Activated T-helper 2 cell treated with anti-CD3 and anti-CD28 coated beads, Interferon-gamma antibody, Interleukin-2, Interleukin-4, amounts not matched to agents 10 μg/mL and 5 μg/mL and 100 μg/mL, durations not matched to agents 14 hours and 24 hours and 36 hours (primary cell): ENCODE measurements around the gene PRTFDC1. TPM values are rescaled to one million over a fixed set of nuclear protein-coding genes. Genes with fewer than 3 reads are reported as not detected.
A peak's percentile ranks its signal among the peaks of the same experiment; 100 is the strongest.

Experiments
- DNase-seq: peaks from one replicate; pipeline ENCODE4 v3.0.0; 2021; ENCODE audit warnings: low spot score
- H3K27ac Mint-ChIP-seq: one replicate; pipeline ENCODE4 v1.8.0; 2021; ENCODE audit warnings: mixed read lengths
- H3K27me3 Mint-ChIP-seq: one replicate; pipeline ENCODE4 v1.8.0; 2021; ENCODE audit warnings: low read depth, mixed read lengths
- H3K36me3 Mint-ChIP-seq: one replicate; pipeline ENCODE4 v1.8.0; 2021; ENCODE audit warnings: low read depth, mixed read lengths
- H3K4me1 Mint-ChIP-seq: one replicate; pipeline ENCODE4 v1.8.0; 2021; ENCODE audit warnings: low read depth, mixed read lengths
- H3K4me3 Mint-ChIP-seq: one replicate; pipeline ENCODE4 v1.8.0; 2021; ENCODE audit warnings: low read depth, mild to moderate bottlenecking, moderate library complexity, mixed read lengths
- H3K9me3 Mint-ChIP-seq: one replicate; pipeline ENCODE4 v1.8.0; 2021; ENCODE audit warnings: mixed read lengths
- intact Hi-C: fragments of 100-400 bp; cut with micrococcal nuclease; formaldehyde crosslinking; loops from one replicate; pipeline ENCODE4 v1.15.1; 2023
- total RNA-seq: library from RNA; stranded (reverse); gene quantifications from 2 replicates; pipeline ENCODE4 v1.2.3, GENCODE V29; 2022

The PRTFDC1 gene
- total RNA-seq, 1 donor from 2014 or later, result 0.11 TPM

DNA sequence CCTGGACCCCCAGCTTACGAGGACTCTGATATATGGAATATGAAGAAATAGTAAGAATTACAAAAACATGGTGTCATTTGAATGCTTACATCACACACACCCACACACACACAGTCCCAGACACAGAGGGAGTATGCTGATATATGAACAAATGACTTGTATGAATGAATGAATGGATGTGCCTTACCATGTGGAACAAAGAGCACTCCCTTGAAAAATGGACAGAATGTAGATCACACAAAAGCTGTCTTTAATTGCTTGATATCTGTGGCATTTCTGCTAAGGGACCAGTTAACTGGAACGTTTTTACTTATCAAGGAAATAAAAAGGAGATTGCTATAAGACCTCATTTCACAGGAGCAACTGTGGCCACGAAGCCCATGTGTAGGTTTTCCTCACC, 46.0 kb downstream of the PRTFDC1 start:
- H3K36me3 Mint-ChIP-seq, result no peaks in the 10 kb centered on the region
- no peak overlapping the region for H3K4me3 Mint-ChIP-seq
- H3K4me1 Mint-ChIP-seq, result peaks cover 11% of the 10 kb centered on the region
- DNase-seq, result no peak
- H3K27ac Mint-ChIP-seq, result no peak overlapping the region
- intact Hi-C loops, result no loop called here
- no peaks in the 10 kb centered on the region for H3K27me3 Mint-ChIP-seq
- H3K9me3 Mint-ChIP-seq, result no peaks in the 10 kb centered on the region

DNA sequence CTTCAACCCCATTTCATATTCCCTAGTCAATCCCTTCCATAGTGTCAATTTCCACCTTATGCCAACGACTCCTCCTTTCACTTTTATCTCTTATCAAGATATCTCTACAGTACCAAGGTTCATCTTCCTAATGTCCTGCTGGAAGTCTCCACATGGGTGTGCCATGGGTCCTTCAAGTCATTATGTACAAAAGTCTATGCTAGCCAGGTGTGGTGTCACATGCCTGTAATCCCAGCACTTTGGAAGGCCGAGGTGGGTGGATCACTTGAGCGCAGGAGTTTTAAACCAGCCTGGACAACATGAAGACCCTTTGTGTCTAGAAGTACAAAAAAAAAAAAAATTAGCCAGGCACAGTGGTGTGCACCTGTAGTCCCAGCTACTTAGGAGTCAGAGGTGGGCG, 47.6 kb downstream of the PRTFDC1 start:
- DNase-seq, result no peak
- Mint-ChIP-seq H3K36me3 (no peaks in the 10 kb centered on the region), H3K9me3 (no peaks in the 10 kb centered on the region), H3K27ac (no peak overlapping the region), H3K4me3 (no peak overlapping the region), H3K4me1 (peaks cover 18% of the 10 kb centered on the region), H3K27me3 (no peaks in the 10 kb centered on the region)
- intact Hi-C loops, result loop anchor here (5.0 kb wide), 3 partner anchors 47 to 183 kb away; partner anchors contain the start of genes ARHGAP21, ENKUR, PRTFDC1 and THNSL1

DNA sequence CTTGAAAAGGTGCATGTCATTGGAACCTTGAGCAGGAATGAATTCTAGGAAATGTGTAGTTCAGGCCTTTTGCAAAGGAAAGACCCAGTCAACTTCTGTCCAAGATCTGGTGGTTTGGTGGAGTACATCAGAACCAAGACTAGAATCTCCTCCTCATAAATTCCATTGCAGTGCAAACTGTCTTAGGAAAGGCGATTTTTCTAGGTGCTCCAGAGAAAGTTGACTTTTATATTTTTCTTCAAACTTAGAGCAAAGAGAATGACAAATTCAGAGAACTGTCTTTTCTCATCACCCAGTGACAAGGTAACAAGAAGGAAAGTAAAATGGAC, 50.0 kb downstream of the PRTFDC1 start:
- intact Hi-C loops, result loop anchor here (5.0 kb wide), 3 partner anchors 50 to 180 kb away; partner anchors contain the start of genes ARHGAP21, ENKUR, PRTFDC1 and THNSL1
- Mint-ChIP-seq H3K4me1 (peaks cover 33% of the 10 kb centered on the region), H3K36me3 (peaks cover 11% of the 10 kb centered on the region), H3K27me3 (no peaks in the 10 kb centered on the region), H3K27ac (no peak overlapping the region), H3K4me3 (no peak overlapping the region), H3K9me3 (no peaks in the 10 kb centered on the region)
- no peak for DNase-seq

DNA sequence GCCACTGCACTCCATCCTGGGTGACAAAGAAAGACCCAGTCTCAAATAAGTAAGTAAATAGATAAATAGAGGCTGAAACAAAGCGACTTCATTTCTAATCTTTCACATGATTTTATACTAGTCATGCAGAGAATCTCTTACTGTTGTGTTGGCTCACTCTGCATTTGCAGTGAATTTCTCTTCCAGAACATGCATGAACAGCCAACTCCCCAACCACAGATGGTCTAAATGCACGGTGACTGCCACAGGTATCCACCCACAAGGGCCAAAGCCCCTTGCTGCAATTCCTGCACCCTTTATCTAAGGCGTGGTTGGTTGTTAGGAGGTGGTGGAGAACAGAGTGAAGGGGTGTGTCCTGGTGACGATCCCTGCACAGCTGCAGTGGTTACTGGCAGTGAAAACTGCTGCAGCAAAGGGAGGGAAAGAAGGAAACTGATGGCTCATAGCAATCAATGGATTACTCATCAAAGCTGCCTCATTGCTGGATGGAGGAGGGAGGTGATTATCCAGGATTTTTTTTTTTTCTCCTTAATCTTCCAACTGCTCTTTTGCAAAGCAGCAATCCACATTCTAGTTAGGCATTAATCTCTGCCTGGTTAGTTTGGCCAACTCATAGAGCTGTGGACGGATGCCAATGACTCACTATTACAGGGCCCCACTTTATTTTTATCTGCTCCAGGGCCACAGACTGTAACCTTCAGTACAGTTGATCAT, 50.6 kb downstream of the PRTFDC1 start:
- Mint-ChIP-seq H3K4me1 (peaks cover 36% of the 10 kb centered on the region), H3K27ac (peak overlapping the region; percentile 57), H3K27me3 (no peaks in the 10 kb centered on the region), H3K4me3 (no peak overlapping the region), H3K36me3 (peaks cover 14% of the 10 kb centered on the region), H3K9me3 (no peaks in the 10 kb centered on the region)
- DNase-seq, result no peak
- intact Hi-C loops, result loop anchor here (1.0 to 5.0 kb wide), 5 partner anchors 15 to 180 kb away; partner anchors contain the start of genes ARHGAP21, ENKUR, PRTFDC1 and THNSL1

DNA sequence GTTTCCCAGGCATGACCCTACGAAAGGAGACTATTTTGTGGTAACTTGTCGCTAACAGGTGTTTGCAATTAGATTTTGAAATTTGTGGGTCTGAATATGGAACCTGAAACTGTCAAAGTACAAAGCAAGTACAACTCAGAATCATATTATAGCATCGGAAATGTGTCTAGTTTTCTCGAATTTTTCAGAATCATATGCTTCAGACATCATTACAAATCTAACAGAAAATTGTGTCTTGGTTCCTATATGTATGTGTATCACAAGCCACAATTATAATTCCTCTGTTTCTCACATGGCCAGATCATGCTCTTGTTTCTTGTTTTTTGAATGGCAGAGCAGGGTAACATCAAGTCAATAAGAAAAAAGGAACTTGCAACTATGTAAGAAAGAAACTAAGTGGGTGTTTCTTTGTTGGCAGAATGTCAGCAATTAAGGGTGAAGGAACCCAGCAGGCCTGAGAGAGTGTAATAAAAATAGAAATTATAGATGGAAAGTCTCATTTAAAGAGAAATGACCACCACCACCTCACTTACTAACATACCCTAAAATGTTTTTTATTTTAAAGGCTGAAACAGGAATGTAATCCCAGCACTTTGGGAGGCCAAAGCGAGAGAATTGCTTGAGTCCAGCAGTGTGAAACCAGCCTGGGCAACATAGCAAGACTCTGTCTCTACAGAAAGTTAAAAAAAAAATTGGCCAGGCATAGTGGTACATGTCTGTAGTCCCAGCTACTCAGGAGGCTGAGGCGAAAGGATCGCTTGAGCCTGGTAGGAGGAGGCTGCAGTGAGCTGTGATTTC, 51.3 kb downstream of the PRTFDC1 start:
- no peaks in the 10 kb centered on the region for H3K9me3 Mint-ChIP-seq
- no peak for DNase-seq
- H3K27ac Mint-ChIP-seq, result peak overlapping the region; percentile 74
- H3K27me3 Mint-ChIP-seq, result no peaks in the 10 kb centered on the region
- intact Hi-C loops, result loop anchor here (1.0 to 5.0 kb wide), 5 partner anchors 14 to 179 kb away; partner anchors contain the start of genes ARHGAP21, ENKUR, PRTFDC1 and THNSL1
- peaks cover 36% of the 10 kb centered on the region for H3K4me1 Mint-ChIP-seq
- peak overlapping the region; percentile 8 for H3K4me3 Mint-ChIP-seq
- H3K36me3 Mint-ChIP-seq, result peaks cover 14% of the 10 kb centered on the region

DNA sequence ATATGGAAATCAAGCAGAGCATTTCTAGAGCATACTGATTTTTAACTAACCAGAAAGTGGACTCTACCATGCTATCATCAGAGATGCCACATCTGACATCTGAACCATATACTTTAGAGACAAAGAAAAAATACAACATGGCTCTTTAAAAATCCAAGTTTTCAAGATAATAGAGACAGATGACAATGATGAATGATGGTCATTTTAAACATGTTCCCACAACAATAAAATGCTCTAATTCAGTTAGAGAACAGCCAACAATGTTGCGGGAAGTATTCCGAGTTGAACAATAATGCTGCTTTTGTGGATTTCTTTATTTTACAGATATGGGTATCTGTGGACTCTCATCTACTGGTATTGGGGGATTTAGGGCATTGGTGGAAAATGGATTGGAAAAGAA, 52.8 kb downstream of the PRTFDC1 start:
- H3K4me1 Mint-ChIP-seq, result peaks cover 40% of the 10 kb centered on the region
- intact Hi-C loops, result loop anchor here (5.0 kb wide), 1 partner anchor 77 kb away; no protein-coding TSS in a partner anchor
- H3K27ac Mint-ChIP-seq, result no peak overlapping the region
- H3K9me3 Mint-ChIP-seq, result no peaks in the 10 kb centered on the region
- H3K36me3 Mint-ChIP-seq, result peaks cover 14% of the 10 kb centered on the region
- DNase-seq, result no peak
- no peaks in the 10 kb centered on the region for H3K27me3 Mint-ChIP-seq
- no peak overlapping the region for H3K4me3 Mint-ChIP-seq

DNA sequence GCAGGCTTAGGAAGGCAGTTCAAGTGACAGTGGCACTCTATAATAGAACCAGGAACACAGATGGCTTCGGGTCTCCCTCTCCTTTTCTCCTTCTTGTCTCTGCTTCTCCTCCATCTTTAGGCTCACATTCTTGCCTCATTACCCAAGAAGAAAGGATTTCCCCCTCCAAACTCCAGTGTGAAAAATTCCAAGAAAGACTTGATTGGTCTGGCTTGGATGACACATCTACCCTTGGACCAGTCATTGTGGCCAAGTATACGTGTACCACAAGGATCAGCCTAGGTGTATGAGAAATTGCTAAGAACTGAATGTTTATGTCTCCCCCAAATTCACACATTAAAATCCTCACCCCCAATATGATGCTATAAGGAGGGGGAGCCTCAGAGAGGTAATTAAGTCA, 53.9 kb downstream of the PRTFDC1 start:
- Mint-ChIP-seq H3K4me3 (no peak overlapping the region), H3K27ac (no peak overlapping the region), H3K27me3 (no peaks in the 10 kb centered on the region), H3K9me3 (no peaks in the 10 kb centered on the region), H3K36me3 (peaks cover 14% of the 10 kb centered on the region), H3K4me1 (peaks cover 44% of the 10 kb centered on the region)
- no peak for DNase-seq
- intact Hi-C loops, result loop anchor here (5.0 kb wide), 1 partner anchor 76 kb away; no protein-coding TSS in a partner anchor

DNA sequence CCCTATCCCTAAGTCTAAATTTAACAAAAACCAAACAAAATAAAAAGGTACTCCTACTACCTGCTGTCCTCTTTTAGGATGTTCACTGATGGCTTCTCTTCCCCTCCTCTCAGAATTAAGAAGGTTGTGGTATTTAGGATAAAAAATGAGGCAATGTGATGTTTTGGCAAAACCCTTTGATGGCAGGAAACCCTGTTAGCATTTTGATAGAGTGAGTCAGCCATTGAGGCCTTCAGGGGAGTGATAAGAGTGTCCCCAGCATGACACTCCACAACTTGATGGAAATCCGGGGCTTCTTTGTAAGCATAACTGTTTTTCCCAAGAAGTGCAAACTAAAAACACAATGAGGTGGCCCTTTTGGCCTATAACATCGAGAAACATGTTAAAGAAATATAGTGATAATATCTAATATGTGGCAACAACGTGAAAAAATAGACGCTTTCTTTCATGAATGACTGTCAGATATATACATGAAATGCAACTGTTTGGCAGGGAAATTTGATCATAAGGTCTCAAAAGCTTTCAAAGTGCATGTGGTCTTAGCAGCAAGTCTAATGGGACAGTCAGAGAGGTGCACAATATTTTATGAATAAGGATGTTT, 55.0 kb downstream of the PRTFDC1 start:
- no peak for DNase-seq
- H3K27me3 Mint-ChIP-seq, result no peaks in the 10 kb centered on the region
- peak overlapping the region; percentile 62 for H3K27ac Mint-ChIP-seq
- H3K4me1 Mint-ChIP-seq, result peaks cover 42% of the 10 kb centered on the region
- H3K36me3 Mint-ChIP-seq, result peaks cover 14% of the 10 kb centered on the region
- H3K9me3 Mint-ChIP-seq, result no peaks in the 10 kb centered on the region
- intact Hi-C loops, result loop anchor here (1.0 to 5.0 kb wide), 2 partner anchors 24 to 75 kb away; no protein-coding TSS in a partner anchor
- peak overlapping the region; percentile 3 for H3K4me3 Mint-ChIP-seq

DNA sequence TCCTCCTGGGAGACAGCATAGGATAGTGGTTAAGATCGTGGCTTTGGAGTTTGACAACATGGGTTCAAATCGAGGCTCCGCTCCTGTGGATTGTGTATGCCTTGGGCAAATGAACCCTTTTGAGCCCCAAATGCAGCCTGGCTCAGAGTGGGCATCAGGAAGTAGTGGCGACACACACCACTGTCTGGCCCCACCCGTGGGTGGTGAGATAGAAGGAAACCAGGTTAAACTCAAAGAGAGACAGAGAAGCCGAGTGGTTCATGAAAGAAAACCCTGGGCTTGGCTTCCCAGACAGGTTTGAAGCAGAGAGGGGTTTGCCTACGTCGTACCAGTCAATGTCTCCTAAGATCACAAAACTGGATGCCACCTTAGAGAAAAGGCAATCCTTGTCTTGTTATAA, 57.7 kb downstream of the PRTFDC1 start:
- Mint-ChIP-seq H3K4me3 (no peak overlapping the region), H3K9me3 (no peaks in the 10 kb centered on the region), H3K4me1 (peaks cover 25% of the 10 kb centered on the region), H3K27me3 (no peaks in the 10 kb centered on the region), H3K36me3 (peaks cover 14% of the 10 kb centered on the region), H3K27ac (no peak overlapping the region)
- no peak for DNase-seq
- intact Hi-C loops, result loop anchor here (5.0 kb wide), 1 partner anchor 72 kb away; no protein-coding TSS in a partner anchor

DNA sequence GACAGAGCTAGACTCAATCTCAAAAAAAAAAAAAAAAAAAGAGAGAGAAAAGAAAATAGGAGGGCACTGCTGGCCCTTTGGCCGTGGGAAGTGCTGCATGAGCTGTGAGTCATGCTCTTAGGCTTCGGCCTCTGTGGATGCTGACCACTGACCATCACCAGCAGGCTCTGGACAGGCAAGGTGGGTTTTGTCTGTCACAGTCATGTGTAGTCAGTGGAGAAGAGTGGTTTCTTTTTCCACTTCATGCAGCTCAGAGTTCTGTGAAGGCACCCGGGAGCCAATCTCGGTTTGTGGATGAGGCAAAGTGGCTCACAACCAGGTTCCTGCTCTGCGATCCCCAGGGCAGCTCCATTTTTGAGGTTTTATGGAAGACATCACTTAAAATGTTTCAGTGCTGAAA, 58.1 kb downstream of the PRTFDC1 start:
- intact Hi-C loops, result no loop called here
- DNase-seq, result no peak
- H3K4me3 Mint-ChIP-seq, result no peak overlapping the region
- peaks cover 14% of the 10 kb centered on the region for H3K36me3 Mint-ChIP-seq
- peak overlapping the region; percentile 15 for H3K27ac Mint-ChIP-seq
- H3K9me3 Mint-ChIP-seq, result no peaks in the 10 kb centered on the region
- peaks cover 24% of the 10 kb centered on the region for H3K4me1 Mint-ChIP-seq
- no peaks in the 10 kb centered on the region for H3K27me3 Mint-ChIP-seq

DNA sequence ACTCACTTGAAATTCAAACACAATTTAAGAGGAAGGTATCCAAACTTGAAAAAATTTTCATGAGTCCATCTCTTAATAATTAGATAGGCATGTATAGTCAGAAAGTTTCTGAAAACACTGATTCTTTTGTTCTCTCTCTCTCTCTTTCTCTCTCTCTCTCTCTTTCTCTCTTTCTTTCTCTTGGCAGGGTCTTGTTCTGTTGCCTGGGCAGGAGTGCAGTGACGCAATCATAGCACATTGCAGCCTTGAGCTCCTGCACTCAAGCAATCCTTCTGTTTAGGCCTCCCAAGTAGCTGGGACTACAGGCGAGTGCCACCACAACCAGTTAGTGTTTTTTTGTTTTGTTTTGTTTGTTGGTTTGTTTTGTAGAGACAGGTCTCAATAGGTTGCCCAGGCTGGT, 59.3 kb downstream of the PRTFDC1 start:
- Mint-ChIP-seq H3K27ac (no peak overlapping the region), H3K9me3 (no peaks in the 10 kb centered on the region), H3K4me3 (no peak overlapping the region), H3K4me1 (peaks cover 29% of the 10 kb centered on the region), H3K36me3 (peaks cover 10% of the 10 kb centered on the region), H3K27me3 (no peaks in the 10 kb centered on the region)
- DNase-seq, result no peak
- intact Hi-C loops, result no loop called here

DNA sequence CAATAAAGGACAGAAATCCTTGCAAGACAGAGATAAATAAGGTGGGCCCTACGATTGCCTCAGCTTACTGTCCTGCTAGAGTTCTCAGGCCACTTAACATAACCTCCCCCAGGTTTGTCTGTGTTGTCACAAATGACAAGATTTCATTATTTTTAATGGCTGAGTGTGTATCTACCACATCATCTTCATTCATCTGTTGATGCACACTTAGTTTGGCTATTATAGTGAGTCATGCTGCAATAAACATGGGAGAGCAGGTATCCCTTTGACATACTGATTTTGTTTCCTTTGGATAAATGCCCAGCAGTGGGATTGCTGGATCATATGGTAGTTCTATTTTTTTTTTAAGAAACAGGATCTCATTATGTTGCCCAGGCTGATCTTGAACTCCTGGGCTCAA, 60.6 kb downstream of the PRTFDC1 start:
- Mint-ChIP-seq H3K4me1 (peaks cover 29% of the 10 kb centered on the region), H3K27ac (no peak overlapping the region), H3K9me3 (peaks cover 7% of the 10 kb centered on the region), H3K36me3 (peaks cover 6% of the 10 kb centered on the region), H3K4me3 (no peak overlapping the region), H3K27me3 (no peaks in the 10 kb centered on the region)
- no peak for DNase-seq
- intact Hi-C loops, result no loop called here
